H1 (cell line): Measurements from ENCODE around the gene DOP1B. TPM values are rescaled to one million over a fixed set of nuclear protein-coding genes. Genes with fewer than 3 reads are reported as not detected.

ENCODE experiments used
- CTCF ChIA-PET: fragments of 300-600 bp; sonication (Branson Sonifier 250); formaldehyde crosslinking; loops from one replicate; lab custom pipeline; 2021; ENCODE audit not compliant: partially characterized antibody; lab: Charles Lee
- POLR2A ChIA-PET: fragments of 300-600 bp; sonication (Branson Sonifier 250); formaldehyde crosslinking; loops from one replicate; lab custom pipeline; 2021; ENCODE audit warnings: inconsistent platforms; ENCODE audit not compliant: partially characterized antibody; lab: Charles Lee
- DNase-seq, 2 experiments: peaks; one replicate each; pipeline versions ENCODE4 v3.0.0 to v3.0.0-alpha.2; 2010 to 2022; ENCODE audit warnings: low spot score in 2 of 2, low read depth in 1 of 2, mixed read lengths in 1 of 2
- FAIRE-seq: peaks from 2 replicates; lab custom pipeline; 2011; peaks lifted over from hg19 to GRCh38; lab: Jason Lieb, UNC
- H2AFZ ChIP-seq: 2 replicates; pipeline ENCODE4 v1.8.1; 2012; ENCODE audit warnings: low read length, inconsistent platforms
- H2AK5ac ChIP-seq: 2 replicates; pipeline ENCODE4 v1.6.1; 2013; ENCODE audit warnings: low read depth, low read length
- H2BK120ac ChIP-seq: replicated peaks from 2 replicates; pipeline ENCODE3; 2013; ENCODE audit warnings: low read depth, low read length, inconsistent platforms
- H2BK12ac ChIP-seq: 2 replicates; pipeline ENCODE4 v1.6.1; 2013; ENCODE audit warnings: low read depth, low read length
- H2BK15ac ChIP-seq: 2 replicates; pipeline ENCODE4 v1.6.1; 2013; ENCODE audit warnings: low read length
- H2BK20ac ChIP-seq: 2 replicates; pipeline ENCODE4 v1.6.1; 2013; ENCODE audit warnings: low read length
- H2BK5ac ChIP-seq: 2 replicates; pipeline ENCODE4 v1.6.1; 2013; ENCODE audit warnings: low read depth, low read length
- H3K14ac ChIP-seq: 2 replicates; pipeline ENCODE4 v1.6.1; 2013; ENCODE audit warnings: inconsistent platforms; ENCODE audit not compliant: insufficient read length
- H3K18ac ChIP-seq: 2 replicates; pipeline ENCODE4 v1.6.1; 2013; ENCODE audit warnings: low read length; ENCODE audit errors: extremely low read depth
- H3K23ac ChIP-seq: 2 replicates; pipeline ENCODE4 v1.6.1; 2013; ENCODE audit warnings: inconsistent platforms; ENCODE audit not compliant: insufficient read length
- H3K23me2 ChIP-seq: 2 replicates; pipeline ENCODE4 v1.6.1; 2013; ENCODE audit warnings: low read depth, low read length
- H3K27ac ChIP-seq: 2 replicates; pipeline ENCODE4 v1.6.1; 2011; ENCODE audit warnings: low read depth, low read length, inconsistent platforms
- H3K27me3 ChIP-seq, 4 experiments: replicated peaks in 1 of 4; 1 replicate in 1 of 4; 2 replicates in 3 of 4; pipeline versions ENCODE4 v1.6.1 to v1.8.1; 2011 to 2013; ENCODE audit warnings: low read length in 3 of 4, mild to moderate bottlenecking in 3 of 4, inconsistent platforms in 2 of 4, mixed read lengths in 2 of 4, moderate library complexity in 1 of 4; ENCODE audit not compliant: control insufficient read depth in 3 of 4, insufficient read depth in 3 of 4; ENCODE audit errors: extremely low read depth in 1 of 4
- H3K36me3 ChIP-seq, 4 experiments: 2 replicates each; pipeline versions ENCODE4 v1.6.1 to v1.8.1; 2011 to 2013; ENCODE audit warnings: mild to moderate bottlenecking in 4 of 4, low read length in 3 of 4, moderate library complexity in 2 of 4, control low read depth in 1 of 4, inconsistent platforms in 1 of 4; ENCODE audit not compliant: insufficient read depth in 4 of 4, control insufficient read depth in 2 of 4
- H3K4ac ChIP-seq: replicated peaks from 2 replicates; pipeline ENCODE3; 2013; ENCODE audit warnings: low read length, low read depth, mixed read lengths, inconsistent platforms; ENCODE audit not compliant: insufficient read length
- H3K4me1 ChIP-seq, 4 experiments: replicated peaks in 1 of 4; 1 replicate in 1 of 4; 2 replicates in 3 of 4; pipeline versions ENCODE4 v1.6.1 to v1.8.1; 2011 to 2013; ENCODE audit warnings: low read length in 3 of 4, inconsistent platforms in 2 of 4, mixed read lengths in 1 of 4; ENCODE audit not compliant: insufficient read depth in 4 of 4, control insufficient read depth in 3 of 4
- H3K4me2 ChIP-seq, 2 experiments: 2 replicates each; pipeline versions ENCODE4 v1.6.1 to v1.8.1; 2011 to 2013; ENCODE audit warnings: low read depth in 2 of 2, low read length in 2 of 2, control low read depth in 1 of 2, inconsistent platforms in 1 of 2, mild to moderate bottlenecking in 1 of 2; ENCODE audit not compliant: insufficient read depth in 1 of 2
- H3K4me3 ChIP-seq, 4 experiments: fragments of 200-600, 300-600 bp in 1 of 4; sonication (generic), shearing (Covaris generic), sonication (Bioruptor Twin) in 1 of 4; 2 replicates each; pipeline versions ENCODE4 v1.5.1 to v1.8.1; 2011 to 2016; ENCODE audit warnings: low read length in 4 of 4, low read depth in 3 of 4, control low read depth in 2 of 4, inconsistent platforms in 2 of 4, mild to moderate bottlenecking in 2 of 4, mixed read lengths in 1 of 4, moderate library complexity in 1 of 4; ENCODE audit not compliant: insufficient read depth in 2 of 4; ENCODE audit errors: extremely low read depth in 1 of 4
- H3K56ac ChIP-seq: replicated peaks from 2 replicates; pipeline ENCODE3; 2013; ENCODE audit warnings: low read depth, mild to moderate bottlenecking, mixed read lengths, low read length, inconsistent platforms; ENCODE audit not compliant: insufficient read length
- H3K79me1 ChIP-seq: 2 replicates; pipeline ENCODE4 v1.6.1; 2013; ENCODE audit warnings: low read depth, low read length, control low read depth
- H3K79me2 ChIP-seq, 2 experiments: 2 replicates each; pipeline versions ENCODE4 v1.6.1 to v1.8.1; 2012 to 2013; ENCODE audit warnings: low read length in 2 of 2, mild to moderate bottlenecking in 2 of 2, inconsistent platforms in 1 of 2; ENCODE audit not compliant: insufficient read depth in 2 of 2, control insufficient read depth in 1 of 2
- H3K9ac ChIP-seq, 4 experiments: replicated peaks in 1 of 4; 1 replicate in 1 of 4; 2 replicates in 3 of 4; pipeline versions ENCODE4 v1.6.1 to v1.8.1; 2011 to 2013; ENCODE audit warnings: low read depth in 3 of 4, low read length in 3 of 4, control low read depth in 2 of 4, mild to moderate bottlenecking in 2 of 4, moderate library complexity in 2 of 4, inconsistent platforms in 1 of 4; ENCODE audit errors: extremely low read depth in 1 of 4
- H3K9me3 ChIP-seq, 2 experiments: 2 replicates each; pipeline versions ENCODE4 v1.6.1 to v1.8.1; 2012 to 2013; ENCODE audit warnings: mild to moderate bottlenecking in 2 of 2, moderate library complexity in 2 of 2, control low read depth in 1 of 2, inconsistent platforms in 1 of 2, low read depth in 1 of 2, low read length in 1 of 2, mixed read lengths in 1 of 2; ENCODE audit not compliant: insufficient read depth in 2 of 2
- H4K20me1 ChIP-seq, 2 experiments: replicated peaks in 1 of 2; 2 replicates each; pipeline versions ENCODE3 to v1.8.1; 2011 to 2013; ENCODE audit warnings: inconsistent platforms in 2 of 2, low read length in 2 of 2, mild to moderate bottlenecking in 1 of 2; ENCODE audit not compliant: insufficient read depth in 2 of 2, control insufficient read depth in 1 of 2
- H4K5ac ChIP-seq: 2 replicates; pipeline ENCODE4 v1.6.1; 2013; ENCODE audit warnings: low read length, low read depth, mixed read lengths, inconsistent platforms; ENCODE audit not compliant: insufficient read length
- H4K8ac ChIP-seq: 2 replicates; pipeline ENCODE4 v1.8.0; 2013; ENCODE audit warnings: mild to moderate bottlenecking, moderate library complexity, low read length, inconsistent platforms; ENCODE audit not compliant: insufficient read depth; ENCODE audit errors: extremely low read depth
- H4K91ac ChIP-seq: replicated peaks from 2 replicates; pipeline ENCODE3; 2013; ENCODE audit warnings: low read length, mixed read lengths, inconsistent platforms; ENCODE audit not compliant: insufficient read length
- CEBPB ChIP-seq: IDR thresholded peaks from 2 replicates; pipeline ENCODE4 v1.6.1; 2012; ENCODE audit warnings: low read depth, low read length
- HDAC2 ChIP-seq, 2 experiments: fragments of 300-600 bp in 1 of 2; sonication (generic) in 1 of 2; IDR thresholded peaks; 2 replicates each; pipeline ENCODE4 v1.6.1; 2011 to 2012; ENCODE audit warnings: low read depth in 2 of 2, low read length in 2 of 2, mild to moderate bottlenecking in 2 of 2, moderate library complexity in 2 of 2, borderline replicate concordance in 1 of 2, inconsistent platforms in 1 of 2
- HDAC6 ChIP-seq: IDR thresholded peaks from one replicate; pipeline ENCODE4 v1.7.1; 2012; ENCODE audit warnings: low read depth, mild to moderate bottlenecking, inconsistent platforms, low read length, moderate library complexity
- RBBP5 ChIP-seq: IDR thresholded peaks from 2 replicates; pipeline ENCODE4 v1.7.1; 2012; ENCODE audit warnings: low read depth, mild to moderate bottlenecking, inconsistent platforms, low read length, moderate library complexity, borderline replicate concordance
- SP1 ChIP-seq: IDR thresholded peaks from 2 replicates; pipeline ENCODE4 v1.6.1; 2011; ENCODE audit warnings: low read depth, low read length
- SP4 ChIP-seq: IDR thresholded peaks from 2 replicates; pipeline ENCODE4 v1.6.1; 2012; ENCODE audit warnings: low read length, inconsistent platforms
- SRF ChIP-seq: IDR thresholded peaks from 2 replicates; pipeline ENCODE4 v1.6.1; 2011; ENCODE audit warnings: mild to moderate bottlenecking, low read depth, low read length, moderate library complexity
- TAF7 ChIP-seq: optimal IDR thresholded peaks from 2 replicates; pipeline ENCODE3; 2011; ENCODE audit warnings: low read depth, mild to moderate bottlenecking, inconsistent platforms, low read length, moderate library complexity, borderline replicate concordance
- TEAD4 ChIP-seq: IDR thresholded peaks from 2 replicates; pipeline ENCODE4 v1.6.1; 2012; ENCODE audit warnings: low read depth, low read length, inconsistent platforms, mixed read lengths
- ZNF274 ChIP-seq: IDR thresholded peaks from 2 replicates; pipeline ENCODE4 v1.7.0; 2012; ENCODE audit warnings: low read length, borderline replicate concordance; ENCODE audit errors: extremely low read depth
- polyA plus RNA-seq, 7 experiments: library from polyadenylated mRNA; depleted of rRNA in 3 of 7; stranded (reverse) in 5 of 7; unstranded in 2 of 7; fragments of >200 nt in 5 of 7; fragments of 200-250 nt in 2 of 7; gene quantifications; 1 replicate in 5 of 7; 2 replicates in 1 of 7; 4 replicates in 1 of 7; pipeline versions ENCODE4 v1.2.1 to v1.2.3, GENCODE V29; 2011 to 2013; ENCODE audit warnings: missing spikeins in 2 of 7, mixed read lengths in 2 of 7
- total RNA-seq: library from RNA; stranded (reverse); fragmentation: NEBNext Ultra II Directional; extraction: Animal tissue kit (Norgen Biotek cat#: 25700); gene quantifications from 2 replicates; pipeline ENCODE4 v1.2.1, GENCODE V29; 2021
- TF ChIP-seq, protein P1 (sequence below): IDR thresholded peaks from 2 replicates; pipeline ENCODE4 v1.6.1; 2011; ENCODE audit warnings: low read depth, mild to moderate bottlenecking, low read length; ENCODE audit not compliant: insufficient read depth

DOP1B gene
- total and polyA plus RNA-seq, 2 of the 8 experiments (the other 6 are each of a cell fraction or from before 2014, with no cell fraction given): 2.8 to 9.9 TPM

- Histone ChIP-seq H3K36me3 (no peaks in the 10 kb centered on the region), H3K9ac (no peak overlapping the region), H2AFZ (no peak overlapping the region), H3K79me1 (no peaks in the 10 kb centered on the region), H3K14ac (no peak overlapping the region), H3K79me2 (no peaks in the 10 kb centered on the region), H3K4me2 (no peak overlapping the region), H4K20me1 (no peaks in the 10 kb centered on the region), H3K56ac (no peak overlapping the region), H2BK12ac (no peak overlapping the region), H4K91ac (no peak overlapping the region), H3K18ac (no peak overlapping the region), H3K4me3 (no peak overlapping the region), H3K9me3 (no peaks in the 10 kb centered on the region), H2BK20ac (no peak overlapping the region), H2BK5ac (no peak overlapping the region), H4K5ac (no peak overlapping the region), H2BK15ac (no peak overlapping the region), H2BK120ac (no peak overlapping the region), H3K23me2 (no peaks in the 10 kb centered on the region), H3K27ac (no peak overlapping the region), H3K27me3 (no peaks in the 10 kb centered on the region), H4K8ac (no peak overlapping the region), H3K4me1 (no peaks in the 10 kb centered on the region), H3K23ac (no peak overlapping the region), H2AK5ac (no peak overlapping the region), H3K4ac (no peak overlapping the region)
- no peak for FAIRE-seq
- DNase-seq: no peak
- ChIA-PET POLR2A (no interaction called here), CTCF (interaction anchor here (1.4 to 4.9 kb wide), 2 partner anchors 10 to 31 kb away, joined by 5 to 22 read pairs; no protein-coding TSS in a partner anchor)
- TF ChIP-seq SRF (no peak), SP4 (no peak), TEAD4 (no peak), TAF7 (no peak), SP1 (no peak), HDAC6 (no peak), RBBP5 (no peak), HDAC2 (IDR thresholded peaks at IDR 0.05; ENCODE audit: borderline replicate concordance in 1 of 2, low read depth in 2 of 2, low read length in 2 of 2) (no peak), ZNF274 (no peak), CEBPB (no peak)
- TF ChIP-seq, protein P1, sequence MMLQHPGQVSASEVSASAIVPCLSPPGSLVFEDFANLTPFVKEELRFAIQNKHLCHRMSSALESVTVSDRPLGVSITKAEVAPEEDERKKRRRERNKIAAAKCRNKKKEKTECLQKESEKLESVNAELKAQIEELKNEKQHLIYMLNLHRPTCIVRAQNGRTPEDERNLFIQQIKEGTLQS: no peak
Measured at GRCh38 chr21:36179145-36179544, 22.5 kb downstream of the DOP1B start.
